Activated T-helper 17 cell treated with anti-CD3 and anti-CD28 coated beads, Interleukin-2, amount 50 U/mL, for 72 hours (primary cell): Measurements from ENCODE around the gene ID1. TPM values are rescaled to one million over a fixed set of nuclear protein-coding genes. Genes with fewer than 3 reads are reported as not detected.
"Not testable (repeated sequence)": the region's sequence is repeated elsewhere in the genome, so short reads cannot be mapped to it uniquely, and the experiment has no call there.

Experiments
- ATAC-seq: fragments of 150-1000 bp; cut with Tn5 transposase; replicated peaks from 2 replicates; pipeline ENCODE4 v1.10.0; 2021; ENCODE audit warnings: mild to moderate bottlenecking, moderate library complexity
- H3K27ac Mint-ChIP-seq: one replicate; pipeline ENCODE4 v1.8.0; 2022; ENCODE audit warnings: mixed read lengths
- H3K27me3 Mint-ChIP-seq: one replicate; pipeline ENCODE4 v1.8.0; 2022; ENCODE audit warnings: mixed read lengths
- H3K36me3 Mint-ChIP-seq: one replicate; pipeline ENCODE4 v1.8.0; 2022; ENCODE audit warnings: low read depth, mild to moderate bottlenecking, mixed read lengths
- H3K4me1 Mint-ChIP-seq: one replicate; pipeline ENCODE4 v1.8.0; 2022; ENCODE audit warnings: mixed read lengths
- H3K4me3 Mint-ChIP-seq: one replicate; pipeline ENCODE4 v1.8.0; 2022; ENCODE audit warnings: mild to moderate bottlenecking, mixed read lengths
- H3K9me3 Mint-ChIP-seq: one replicate; pipeline ENCODE4 v1.8.0; 2022; ENCODE audit warnings: mixed read lengths
- total RNA-seq, 2 donors: library from RNA; stranded (reverse); gene quantifications; one replicate each; pipeline ENCODE4 v1.2.3, GENCODE V29; 2022

The ID1 gene
- total RNA-seq, 2 donors from 2014 or later, result 2.9 to 5.3 TPM

DNA sequence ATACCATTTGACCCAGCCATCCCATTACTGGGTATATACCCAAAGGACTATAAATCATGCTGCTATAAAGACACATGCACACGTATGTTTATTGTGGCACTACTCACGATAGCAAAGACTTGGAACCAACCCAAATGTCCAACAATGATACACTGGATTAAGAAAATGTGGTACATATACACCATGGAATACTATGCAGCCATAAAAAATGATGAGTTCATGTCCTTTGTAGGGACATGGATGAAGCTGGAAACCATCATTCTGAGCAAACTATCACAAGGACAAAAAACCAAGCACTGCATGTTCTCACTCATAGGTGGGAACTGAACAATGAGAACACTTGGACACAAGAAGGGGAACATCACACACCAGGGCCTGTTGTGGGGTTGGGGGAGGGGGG lies 23.0 kb downstream of the ID1 start:
- H3K27me3 Mint-ChIP-seq, H3K4me1 Mint-ChIP-seq, H3K4me3 Mint-ChIP-seq, H3K9me3 Mint-ChIP-seq, ATAC-seq, H3K27ac Mint-ChIP-seq, H3K36me3 Mint-ChIP-seq: not testable (repeated sequence)

DNA sequence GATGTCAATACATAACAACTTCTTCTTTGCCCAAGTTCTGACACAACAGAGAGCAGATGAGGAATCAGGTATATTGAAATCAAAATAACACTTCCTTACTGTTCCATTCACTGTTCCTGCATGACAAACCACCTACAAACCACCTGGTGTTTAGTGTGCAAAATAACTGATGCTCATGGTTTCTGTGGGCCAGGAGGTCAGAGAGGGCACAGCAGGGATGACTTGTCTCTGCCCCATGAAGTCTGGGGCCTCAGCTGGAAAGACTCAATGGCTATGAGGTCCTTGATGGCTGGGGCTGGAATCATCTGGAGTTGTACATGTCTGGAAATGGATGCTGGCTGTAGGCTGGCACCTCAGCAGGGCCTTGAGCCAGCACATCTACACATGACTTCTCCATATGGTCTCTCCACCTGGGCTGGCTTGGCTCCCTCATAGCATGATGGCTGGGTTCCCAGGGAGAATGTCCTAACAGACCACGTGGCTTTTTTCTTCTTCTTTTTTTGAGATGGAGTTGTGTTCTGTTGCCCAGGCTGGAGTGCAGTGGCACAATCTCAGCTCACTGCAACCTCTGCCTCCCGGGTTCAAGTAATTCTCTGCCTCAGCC lies 25.2 kb downstream of the ID1 start:
- Mint-ChIP-seq H3K36me3 (no peaks in the 10 kb centered on the region), H3K4me1 (no peaks in the 10 kb centered on the region), H3K4me3 (no peak overlapping the region), H3K27ac (no peak overlapping the region), H3K9me3 (peaks cover 4% of the 10 kb centered on the region), H3K27me3 (no peaks in the 10 kb centered on the region)
- ATAC-seq, result peak; percentile 77

DNA sequence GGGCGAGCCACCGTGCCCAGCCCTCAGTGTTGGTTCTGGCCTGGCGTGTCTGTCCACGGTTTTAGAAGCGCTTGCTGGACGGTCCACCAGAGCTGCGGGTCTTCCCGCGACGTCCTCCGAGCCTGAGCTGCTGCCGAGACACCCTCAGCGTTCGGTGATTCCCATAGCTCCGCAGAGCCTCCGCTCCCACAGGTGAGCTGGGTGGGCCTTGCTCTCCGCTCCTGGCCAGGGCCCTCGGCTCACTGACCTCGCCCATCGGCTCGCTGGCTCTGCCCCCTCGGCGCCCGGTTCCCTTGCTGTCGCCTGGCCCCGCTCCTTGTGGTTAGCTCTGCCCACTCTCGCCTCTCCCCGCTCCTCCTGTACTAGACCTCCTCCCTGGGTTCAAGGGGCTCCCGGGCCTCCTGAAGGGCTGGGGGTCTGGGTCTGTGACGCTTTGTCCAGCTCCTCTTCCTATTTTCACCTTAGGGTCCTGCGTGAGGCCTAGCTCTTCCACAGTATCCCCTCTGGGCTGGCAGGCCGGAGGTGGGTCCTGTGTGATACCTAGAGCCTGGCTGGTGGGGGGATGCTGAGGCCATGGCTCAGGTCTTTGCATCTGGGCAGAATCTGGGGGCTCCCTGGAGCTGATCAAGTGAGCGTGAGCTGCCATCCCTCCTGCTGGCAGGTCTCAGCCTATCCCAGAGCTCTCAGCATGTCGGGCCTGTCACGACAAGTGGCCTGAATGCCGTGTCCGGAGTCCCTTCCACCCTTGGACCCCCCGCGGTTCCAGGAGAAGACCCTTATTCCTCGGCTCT lies 27.7 kb downstream of the ID1 start:
- H3K4me3 Mint-ChIP-seq, result no peak overlapping the region
- no peaks in the 10 kb centered on the region for H3K27me3 Mint-ChIP-seq
- no peaks in the 10 kb centered on the region for H3K36me3 Mint-ChIP-seq
- no peak for ATAC-seq
- H3K4me1 Mint-ChIP-seq, result no peaks in the 10 kb centered on the region
- no peak overlapping the region for H3K27ac Mint-ChIP-seq
- H3K9me3 Mint-ChIP-seq, result peaks cover 1% of the 10 kb centered on the region

DNA sequence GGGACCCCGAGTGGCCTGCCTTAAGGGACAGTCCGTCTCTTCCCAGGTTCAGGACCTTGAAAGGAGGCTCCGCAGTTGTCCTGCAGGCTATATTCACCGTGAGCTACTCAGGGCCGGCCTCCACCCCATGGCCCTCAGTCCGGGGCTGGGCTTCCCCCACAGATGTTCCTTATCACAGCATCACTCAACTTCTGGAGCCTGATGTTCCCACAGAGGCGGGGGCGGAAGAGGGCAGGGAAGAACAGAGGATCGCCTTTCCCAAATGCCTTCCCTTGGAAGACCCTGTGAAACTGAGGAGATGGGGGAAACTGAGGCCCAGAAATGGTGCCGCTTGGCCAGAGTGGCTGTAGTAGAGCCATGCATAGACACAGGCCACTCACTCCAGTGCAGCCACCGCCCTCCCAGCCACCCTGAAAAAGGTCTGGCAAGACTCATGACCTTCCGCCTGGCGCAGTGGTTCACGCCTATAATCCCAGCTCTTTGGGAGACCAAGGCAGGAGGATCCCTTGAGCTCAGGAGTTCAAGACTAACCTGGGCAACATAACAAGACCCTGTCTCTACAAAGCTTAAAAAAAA lies 28.3 kb downstream of the ID1 start:
- Mint-ChIP-seq H3K27me3 (no peaks in the 10 kb centered on the region), H3K36me3 (no peaks in the 10 kb centered on the region), H3K9me3 (no peaks in the 10 kb centered on the region), H3K4me3 (no peak overlapping the region), H3K4me1 (no peaks in the 10 kb centered on the region), H3K27ac (no peak overlapping the region)
- ATAC-seq, result no peak

DNA sequence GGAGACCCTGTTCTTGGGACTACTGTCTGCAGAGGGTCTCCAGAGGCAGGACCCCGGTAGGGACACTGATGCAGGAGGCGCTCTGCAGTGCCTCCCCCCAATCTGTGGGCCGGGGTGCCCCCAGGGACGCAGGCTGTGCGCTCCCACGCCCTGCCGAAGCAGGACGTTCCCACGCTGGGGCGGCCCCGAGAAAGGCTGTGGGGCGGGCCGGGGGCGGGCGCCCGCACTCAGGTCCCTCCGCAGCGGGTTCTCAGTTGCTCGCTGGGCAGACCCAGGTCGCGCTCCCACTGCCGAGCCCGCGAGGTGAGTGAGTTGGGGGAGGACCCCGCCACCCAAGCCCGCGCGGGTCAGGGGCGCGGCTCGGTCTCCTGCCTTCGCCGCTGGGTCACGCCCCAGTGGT lies 32.6 kb downstream of the ID1 start, which contains the start of gene COX4I2:
COX4I2 (plus strand) TSS at position 253 of the 400 bp plus-strand sequence. CDS start 1,106 bp downstream, outside the sequence.
- H3K4me1 Mint-ChIP-seq, result no peaks in the 10 kb centered on the region
- H3K9me3 Mint-ChIP-seq, result no peaks in the 10 kb centered on the region
- no peak within 1 kb of the TSS for H3K27ac Mint-ChIP-seq
- ATAC-seq, result no peak
- no peak within 1 kb of the TSS for H3K4me3 Mint-ChIP-seq
- H3K36me3 Mint-ChIP-seq, result no peaks in the 10 kb centered on the region
- peaks cover 7% of the 10 kb centered on the region for H3K27me3 Mint-ChIP-seq

DNA sequence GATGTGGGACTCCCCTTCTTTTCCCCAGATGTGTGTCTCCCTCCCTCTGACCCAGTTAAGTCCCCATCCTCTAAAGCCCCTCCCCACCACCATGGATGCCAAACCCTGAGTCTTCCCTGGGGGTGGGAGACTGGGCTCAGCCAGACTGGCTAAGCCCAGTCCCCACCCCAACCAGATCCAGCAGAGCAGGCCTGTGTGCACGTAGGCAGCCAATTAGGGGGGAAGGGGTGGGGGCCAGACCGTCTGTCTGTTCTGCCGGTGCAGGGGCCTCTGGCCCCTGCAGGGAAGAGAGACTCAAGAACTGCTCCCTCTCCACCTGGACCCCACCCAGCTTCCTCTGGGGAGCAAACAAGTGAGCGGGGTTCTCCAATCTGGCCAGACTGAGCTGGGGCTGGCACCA lies 33.2 kb downstream of the ID1 start:
- H3K4me1 Mint-ChIP-seq, result peaks cover 5% of the 10 kb centered on the region
- peaks cover 11% of the 10 kb centered on the region for H3K27me3 Mint-ChIP-seq
- H3K36me3 Mint-ChIP-seq, result no peaks in the 10 kb centered on the region
- no peak overlapping the region for H3K4me3 Mint-ChIP-seq
- H3K9me3 Mint-ChIP-seq, result no peaks in the 10 kb centered on the region
- ATAC-seq, result no peak
- no peak overlapping the region for H3K27ac Mint-ChIP-seq

DNA sequence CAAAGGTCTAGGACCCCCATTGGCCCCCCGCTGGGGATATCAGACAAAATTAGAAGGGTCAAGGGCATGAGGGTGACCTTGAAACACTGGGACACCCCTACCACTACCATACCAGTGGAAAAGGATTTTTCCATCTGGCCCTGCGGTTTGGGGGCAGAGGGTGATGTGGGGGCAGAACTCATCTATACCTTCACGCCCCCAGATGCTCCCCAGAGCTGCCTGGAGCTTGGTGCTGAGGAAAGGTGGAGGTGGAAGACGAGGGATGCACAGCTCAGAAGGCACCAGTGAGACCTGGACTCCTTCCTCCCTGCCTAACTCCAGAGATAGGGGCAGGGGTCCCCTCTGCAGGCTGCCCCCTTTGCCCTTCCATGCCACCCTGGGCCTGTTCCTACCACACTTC lies 33.7 kb downstream of the ID1 start:
- Mint-ChIP-seq H3K9me3 (no peaks in the 10 kb centered on the region), H3K4me1 (peaks cover 5% of the 10 kb centered on the region), H3K27ac (no peak overlapping the region), H3K4me3 (no peak overlapping the region), H3K36me3 (no peaks in the 10 kb centered on the region), H3K27me3 (peaks cover 11% of the 10 kb centered on the region)
- ATAC-seq, result no peak

DNA sequence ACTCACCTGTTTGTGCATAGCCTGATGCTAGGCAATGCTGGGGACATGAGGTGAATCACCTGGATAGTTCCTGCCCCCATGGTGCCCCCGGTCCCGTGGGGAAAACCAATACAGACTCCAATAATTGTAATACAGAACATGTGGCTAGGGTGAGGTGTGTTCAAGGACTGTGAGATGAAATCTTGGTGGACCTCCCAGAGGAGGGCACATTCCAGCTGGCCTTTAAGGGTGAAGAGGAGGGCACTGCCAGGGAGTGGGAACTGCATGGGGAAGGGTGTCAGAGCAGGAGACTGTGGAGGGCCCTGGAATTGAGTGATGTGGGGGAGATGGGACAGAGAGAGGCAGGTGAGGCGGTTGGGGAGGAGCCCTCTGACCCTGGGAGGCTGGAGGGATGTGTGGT lies 35.2 kb downstream of the ID1 start:
- Mint-ChIP-seq H3K4me3 (no peak overlapping the region), H3K36me3 (no peaks in the 10 kb centered on the region), H3K27ac (no peak overlapping the region), H3K27me3 (peaks cover 11% of the 10 kb centered on the region), H3K9me3 (no peaks in the 10 kb centered on the region), H3K4me1 (peaks cover 5% of the 10 kb centered on the region)
- no peak for ATAC-seq

DNA sequence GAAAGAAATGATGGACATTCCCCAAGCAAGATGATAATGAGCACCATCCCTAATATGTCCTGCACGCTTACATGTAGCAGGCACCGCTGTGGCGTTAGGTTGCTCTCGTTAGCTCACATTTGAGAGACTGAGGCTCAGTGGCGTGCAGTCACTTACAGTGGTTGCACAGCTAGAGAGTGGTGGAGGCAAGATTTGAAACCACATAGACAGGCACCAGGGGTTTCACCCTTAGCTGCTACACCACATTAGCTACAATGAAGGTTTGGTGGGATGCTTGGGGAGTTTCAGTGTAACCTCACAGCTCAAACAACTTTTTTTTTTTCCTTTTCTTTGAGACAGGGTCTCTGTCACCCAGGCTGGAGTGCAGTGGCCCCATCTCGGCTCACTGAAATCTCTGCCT lies 36.3 kb downstream of the ID1 start:
- peaks cover 5% of the 10 kb centered on the region for H3K4me1 Mint-ChIP-seq
- no peak overlapping the region for H3K27ac Mint-ChIP-seq
- H3K9me3 Mint-ChIP-seq, result no peaks in the 10 kb centered on the region
- no peak overlapping the region for H3K4me3 Mint-ChIP-seq
- ATAC-seq, result peak; percentile 44
- peaks cover 14% of the 10 kb centered on the region for H3K27me3 Mint-ChIP-seq
- H3K36me3 Mint-ChIP-seq, result no peaks in the 10 kb centered on the region

DNA sequence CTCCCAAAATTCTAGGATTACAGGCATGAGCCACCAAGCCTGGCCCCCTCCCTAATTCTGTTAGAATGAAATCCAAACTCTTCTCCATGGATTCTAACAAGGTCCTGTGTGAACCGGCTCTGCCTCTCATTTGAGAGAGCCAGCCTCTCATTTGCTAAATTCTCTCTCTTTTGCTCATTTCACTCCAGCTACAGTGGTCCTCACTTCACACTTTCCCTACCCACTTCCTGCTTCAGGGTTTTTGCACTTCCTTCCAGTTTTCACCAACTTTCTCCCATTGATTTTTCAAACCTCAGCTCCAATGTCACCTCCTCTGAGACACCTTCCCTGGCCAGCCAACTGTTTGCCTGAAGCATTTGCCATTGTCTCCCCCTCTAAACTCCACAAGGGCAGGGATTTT lies 37.7 kb downstream of the ID1 start:
- Mint-ChIP-seq H3K27ac (no peak overlapping the region), H3K36me3 (no peaks in the 10 kb centered on the region), H3K4me1 (peaks cover 5% of the 10 kb centered on the region), H3K27me3 (peaks cover 14% of the 10 kb centered on the region), H3K4me3 (no peak overlapping the region), H3K9me3 (no peaks in the 10 kb centered on the region)
- no peak for ATAC-seq

DNA sequence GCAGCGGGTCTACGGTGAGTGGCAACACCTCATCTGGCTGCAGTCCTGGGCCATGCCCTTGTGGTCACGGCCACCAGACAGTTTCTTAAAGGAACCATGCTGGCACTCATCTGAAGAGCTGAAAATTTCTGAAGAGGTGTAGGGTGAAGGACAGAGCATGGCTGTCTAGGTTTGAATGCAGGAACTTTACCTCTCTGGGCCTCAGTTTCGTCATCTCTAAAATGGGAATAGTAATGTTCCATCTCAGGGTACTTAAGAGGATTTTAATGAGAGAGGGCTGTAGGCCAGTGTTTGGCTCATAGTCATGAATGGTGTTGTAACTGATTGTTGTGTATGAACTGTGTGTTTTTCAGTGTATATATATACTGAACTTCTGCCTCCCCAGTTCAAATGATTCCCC lies 38.4 kb downstream of the ID1 start:
- peaks cover 14% of the 10 kb centered on the region for H3K27me3 Mint-ChIP-seq
- no peak for ATAC-seq
- no peak overlapping the region for H3K4me3 Mint-ChIP-seq
- H3K4me1 Mint-ChIP-seq, result peaks cover 5% of the 10 kb centered on the region
- H3K36me3 Mint-ChIP-seq, result no peaks in the 10 kb centered on the region
- no peaks in the 10 kb centered on the region for H3K9me3 Mint-ChIP-seq
- no peak overlapping the region for H3K27ac Mint-ChIP-seq

DNA sequence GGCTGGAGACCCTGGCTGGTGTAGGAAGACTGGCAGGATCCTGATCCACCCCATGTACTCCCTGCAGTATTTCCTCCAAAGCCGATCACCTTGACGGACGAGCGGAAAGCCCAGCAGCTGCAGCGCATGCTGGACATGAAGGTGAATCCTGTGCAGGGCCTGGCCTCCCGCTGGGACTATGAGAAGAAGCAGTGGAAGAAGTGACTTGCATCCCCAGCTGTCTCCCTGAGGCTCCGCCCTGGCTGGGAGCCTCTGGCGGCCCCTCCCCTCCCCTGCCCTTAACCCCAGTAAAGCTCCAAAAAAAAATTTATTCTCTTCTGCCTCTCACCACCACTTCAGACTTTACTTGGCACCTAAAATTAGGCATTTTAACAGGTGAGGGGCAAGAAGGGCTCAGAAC lies 39.6 kb downstream of the ID1 start:
- peaks cover 5% of the 10 kb centered on the region for H3K4me1 Mint-ChIP-seq
- no peaks in the 10 kb centered on the region for H3K36me3 Mint-ChIP-seq
- no peak overlapping the region for H3K4me3 Mint-ChIP-seq
- peaks cover 14% of the 10 kb centered on the region for H3K27me3 Mint-ChIP-seq
- H3K27ac Mint-ChIP-seq, result no peak overlapping the region
- H3K9me3 Mint-ChIP-seq, result no peaks in the 10 kb centered on the region
- ATAC-seq, result no peak

DNA sequence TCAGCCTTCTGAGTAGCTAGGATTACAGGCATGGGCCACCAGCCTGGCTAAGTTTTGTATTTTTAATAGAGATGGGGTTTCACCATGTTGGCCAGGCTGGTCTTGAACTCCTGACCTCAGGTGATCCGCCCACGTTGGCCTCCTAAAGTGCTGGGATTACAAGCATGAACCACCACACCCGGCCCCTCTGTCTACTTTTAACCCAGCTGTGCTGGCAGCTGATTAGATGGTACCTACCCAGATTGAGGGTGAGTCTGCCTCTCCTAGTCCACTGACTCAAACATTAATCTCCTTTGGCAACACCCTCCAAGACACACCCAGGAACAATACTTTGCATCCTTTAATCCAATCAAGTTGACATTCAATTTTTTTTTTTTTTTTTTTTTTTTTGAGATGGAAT lies 43.0 kb downstream of the ID1 start:
- not testable (repeated sequence) for H3K4me1 Mint-ChIP-seq, ATAC-seq, H3K27ac Mint-ChIP-seq, H3K9me3 Mint-ChIP-seq, H3K27me3 Mint-ChIP-seq, H3K36me3 Mint-ChIP-seq, H3K4me3 Mint-ChIP-seq

DNA sequence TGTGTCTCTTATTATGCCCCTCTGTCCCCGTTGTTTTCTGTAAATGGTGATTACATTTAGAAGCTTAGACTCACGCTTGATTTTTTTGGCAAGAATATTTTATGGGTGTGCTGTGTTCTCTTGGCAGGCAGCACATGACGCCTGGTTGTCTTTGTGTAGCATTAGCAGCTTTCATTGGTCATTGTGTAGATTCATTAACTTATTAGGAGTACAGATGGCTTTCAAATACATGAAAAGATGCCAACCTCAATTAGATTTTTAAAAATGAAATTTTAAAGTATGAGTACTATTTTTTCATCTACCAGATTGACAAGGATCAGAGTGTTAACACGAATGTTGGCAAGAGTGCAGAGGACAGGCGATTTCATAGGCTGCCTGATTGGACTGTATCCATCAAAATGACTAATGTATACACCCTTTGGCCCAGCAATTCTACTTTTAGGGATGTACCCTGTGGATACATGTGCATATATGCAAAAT lies 47.9 kb downstream of the ID1 start:
- no peaks in the 10 kb centered on the region for H3K9me3 Mint-ChIP-seq

DNA sequence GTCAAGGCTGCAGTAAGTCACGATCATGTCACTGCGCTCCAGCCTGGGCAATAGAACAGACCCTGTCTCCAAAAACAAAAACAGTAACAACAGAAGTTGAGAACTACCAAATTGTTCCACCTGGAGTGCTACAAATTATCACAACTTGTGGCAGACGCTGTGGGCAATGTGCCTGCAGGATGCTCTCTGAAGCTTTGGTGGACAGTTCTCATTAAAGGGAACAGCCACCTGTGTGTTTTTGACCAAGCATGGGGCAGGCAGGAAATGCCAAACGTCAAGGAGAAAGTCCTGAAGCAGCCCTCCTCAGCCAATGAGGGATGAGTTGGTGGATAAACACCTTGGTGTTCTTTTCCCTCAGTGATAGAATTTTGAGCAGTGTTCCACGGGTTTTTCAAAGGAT lies 48.5 kb downstream of the ID1 start:
- H3K36me3 Mint-ChIP-seq, result no peaks in the 10 kb centered on the region
- H3K27me3 Mint-ChIP-seq, result no peaks in the 10 kb centered on the region
- no peaks in the 10 kb centered on the region for H3K4me1 Mint-ChIP-seq
- H3K9me3 Mint-ChIP-seq, result no peaks in the 10 kb centered on the region
- no peak overlapping the region for H3K4me3 Mint-ChIP-seq
- no peak for ATAC-seq
- no peak overlapping the region for H3K27ac Mint-ChIP-seq

More for the DNA sequence above, 47.9 kb downstream of the ID1 start:
- H3K27me3 Mint-ChIP-seq, result no peaks in the 10 kb centered on the region
- H3K36me3 Mint-ChIP-seq, result no peaks in the 10 kb centered on the region
- H3K4me3 Mint-ChIP-seq, result no peak overlapping the region
- no peak overlapping the region for H3K27ac Mint-ChIP-seq
- no peak for ATAC-seq
- no peaks in the 10 kb centered on the region for H3K4me1 Mint-ChIP-seq
